GM12878 (cell line): ENCODE results near the gene PPP4R3B.

Source experiments
- ATF3 ChIP-seq: IDR thresholded peaks from 2 replicates; pipeline ENCODE4 v1.6.1; 2011; ENCODE audit warnings: low read depth, mild to moderate bottlenecking, low read length, moderate library complexity, borderline replicate concordance; ENCODE audit errors: extremely low read depth
- BRCA1 ChIP-seq: IDR thresholded peaks from 2 replicates; pipeline ENCODE4 v1.6.1; 2011; ENCODE audit warnings: low read depth, low read length, improper control_type of control experiment
- CTCF ChIP-seq, 3 experiments: IDR thresholded peaks in 2 of 3; conservative IDR thresholded peaks in 1 of 3; 2 replicates each; pipeline ENCODE4 v1.5.1; 2011; ENCODE audit warnings: low read depth in 3 of 3, low read length in 3 of 3, mild to moderate bottlenecking in 3 of 3, control low read depth in 2 of 3, moderate library complexity in 2 of 3, inconsistent platforms in 1 of 3, mixed read lengths in 1 of 3; ENCODE audit not compliant: control insufficient read depth in 2 of 3, insufficient read depth in 1 of 3; ENCODE audit errors: extremely low read depth in 1 of 3
- EP300 ChIP-seq, 2 experiments: fragments of 150-350 bp in 1 of 2; IDR thresholded peaks; 2 replicates each; pipeline ENCODE4 v1.6.1; 2011 to 2012; ENCODE audit warnings: low read depth in 2 of 2, low read length in 2 of 2, borderline replicate concordance in 1 of 2, improper control_type of control experiment in 1 of 2, inconsistent platforms in 1 of 2; ENCODE audit not compliant: control insufficient read depth in 1 of 2
- MXI1 ChIP-seq: fragments of 150-350 bp; IDR thresholded peaks from 2 replicates; pipeline ENCODE4 v1.6.1; 2011; ENCODE audit warnings: low read depth, mild to moderate bottlenecking, inconsistent platforms, low read length, improper control_type of control experiment
- POLR2A ChIP-seq: IDR thresholded peaks from 2 replicates; pipeline ENCODE4 v1.6.1; 2011; ENCODE audit warnings: low read depth, mild to moderate bottlenecking, low read length
- POLR2AphosphoS5 ChIP-seq: IDR thresholded peaks from 2 replicates; pipeline ENCODE4 v1.6.1; 2011; ENCODE audit warnings: mild to moderate bottlenecking, low read length, inconsistent platforms
- RB1 ChIP-seq: fragments of 450-650 bp; formaldehyde crosslinking; IDR thresholded peaks from 2 replicates; pipeline ENCODE4 v1.6.1; 2017; ENCODE audit warnings: mild to moderate bottlenecking, borderline replicate concordance
- REST ChIP-seq: IDR thresholded peaks from 2 replicates; pipeline ENCODE4 v1.6.1; 2012; ENCODE audit warnings: mild to moderate bottlenecking, low read depth, low read length
- SPI1 ChIP-seq: IDR thresholded peaks from 2 replicates; pipeline ENCODE4 v1.6.1; 2011; ENCODE audit warnings: low read depth, mild to moderate bottlenecking, low read length, moderate library complexity, borderline replicate concordance; ENCODE audit not compliant: insufficient read depth
- SUZ12 ChIP-seq: fragments of 200-600 bp; sonication (generic); IDR thresholded peaks from one replicate; pipeline ENCODE4 v1.6.1; 2018; ENCODE audit warnings: antibody characterized with exemption, mild to moderate bottlenecking; ENCODE audit not compliant: unreplicated experiment
- ZNF274 ChIP-seq: IDR thresholded peaks from one replicate; pipeline ENCODE4 v1.8.0; 2011; ENCODE audit not compliant: insufficient read length, insufficient read depth

- no peak for TF ChIP-seq REST
- TF ChIP-seq BRCA1 = no peak
- TF ChIP-seq POLR2A = no peak
- TF ChIP-seq MXI1 = no peak
- no peak for TF ChIP-seq SUZ12
- TF ChIP-seq RB1 = no peak
- TF ChIP-seq CTCF (IDR thresholded peaks at IDR 0.05 in 2 of 3, conservative IDR thresholded peaks at IDR 0.05 in 1 of 3; ENCODE audit: control insufficient read depth in 2 of 3, extremely low read depth in 1 of 3, insufficient read depth in 1 of 3, low read depth in 3 of 3, low read length in 3 of 3) = no peak
- TF ChIP-seq SPI1 = no peak
- no peak for TF ChIP-seq EP300 (IDR thresholded peaks at IDR 0.05; ENCODE audit: borderline replicate concordance in 1 of 2, control insufficient read depth in 1 of 2, low read depth in 2 of 2, low read length in 2 of 2)
- TF ChIP-seq POLR2AphosphoS5 = no peak
- TF ChIP-seq ATF3 = no peak
- no peak for TF ChIP-seq ZNF274
Measured at GRCh38 chr2:55502590-55503141, 114.8 kb downstream of the PPP4R3B start.
